ENCODE data around the gene AGGF1.
"Not testable (repeated sequence)": the region's sequence is repeated elsewhere in the genome, so short reads cannot be mapped to it uniquely, and the experiment has no call there.

AGGF1 gene, protein sequence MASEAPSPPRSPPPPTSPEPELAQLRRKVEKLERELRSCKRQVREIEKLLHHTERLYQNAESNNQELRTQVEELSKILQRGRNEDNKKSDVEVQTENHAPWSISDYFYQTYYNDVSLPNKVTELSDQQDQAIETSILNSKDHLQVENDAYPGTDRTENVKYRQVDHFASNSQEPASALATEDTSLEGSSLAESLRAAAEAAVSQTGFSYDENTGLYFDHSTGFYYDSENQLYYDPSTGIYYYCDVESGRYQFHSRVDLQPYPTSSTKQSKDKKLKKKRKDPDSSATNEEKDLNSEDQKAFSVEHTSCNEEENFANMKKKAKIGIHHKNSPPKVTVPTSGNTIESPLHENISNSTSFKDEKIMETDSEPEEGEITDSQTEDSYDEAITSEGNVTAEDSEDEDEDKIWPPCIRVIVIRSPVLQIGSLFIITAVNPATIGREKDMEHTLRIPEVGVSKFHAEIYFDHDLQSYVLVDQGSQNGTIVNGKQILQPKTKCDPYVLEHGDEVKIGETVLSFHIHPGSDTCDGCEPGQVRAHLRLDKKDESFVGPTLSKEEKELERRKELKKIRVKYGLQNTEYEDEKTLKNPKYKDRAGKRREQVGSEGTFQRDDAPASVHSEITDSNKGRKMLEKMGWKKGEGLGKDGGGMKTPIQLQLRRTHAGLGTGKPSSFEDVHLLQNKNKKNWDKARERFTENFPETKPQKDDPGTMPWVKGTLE

DNA sequence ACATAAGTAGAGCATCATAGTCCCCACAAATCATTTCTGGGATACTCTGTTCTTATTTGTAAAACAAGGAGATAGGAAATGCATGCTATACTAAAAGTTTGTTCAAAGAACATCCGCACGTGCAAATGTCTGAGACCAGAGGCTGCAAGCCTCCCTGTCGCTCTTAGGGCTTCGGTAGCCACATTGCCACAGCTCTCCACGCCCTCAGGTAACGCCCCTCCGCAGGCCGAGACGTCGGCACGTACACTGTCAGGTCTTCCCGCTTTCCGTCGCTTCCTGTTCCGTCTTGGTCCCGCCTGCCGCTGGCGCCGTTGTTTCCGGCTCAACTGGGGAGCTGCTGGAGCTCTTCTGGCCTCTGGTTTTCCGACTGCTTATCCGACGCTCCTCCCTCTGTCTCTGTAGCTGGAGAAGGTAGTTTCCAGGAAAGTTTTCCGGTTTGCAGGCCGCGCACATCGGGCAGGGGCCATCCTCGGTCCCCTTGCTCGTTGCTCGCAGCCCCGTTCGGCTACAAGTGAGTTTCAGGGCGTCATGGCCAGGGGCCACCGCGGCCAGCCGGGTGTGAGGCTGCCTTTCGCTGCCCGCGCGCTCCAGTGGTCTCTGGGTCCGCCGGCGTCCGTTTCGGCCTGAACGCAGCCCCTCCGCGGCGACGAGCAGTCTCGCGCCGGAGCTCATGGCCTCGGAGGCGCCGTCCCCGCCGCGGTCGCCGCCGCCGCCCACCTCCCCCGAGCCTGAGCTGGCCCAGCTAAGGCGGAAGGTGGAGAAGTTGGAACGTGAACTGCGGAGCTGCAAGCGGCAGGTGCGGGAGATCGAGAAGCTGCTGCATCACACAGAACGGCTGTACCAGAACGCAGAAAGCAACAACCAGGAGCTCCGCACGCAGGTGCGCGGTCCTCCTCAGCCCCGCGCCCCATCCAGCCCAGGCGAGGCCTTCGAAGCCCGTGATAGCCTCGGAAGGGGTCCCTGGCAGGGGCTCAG is at the start of gene AGGF1:
TSS of gene AGGF1 (plus strand) at position 308 of the 975 bp plus-strand sequence. CDS start at position 671, 363 bp downstream.
- DNase-seq = peak; percentile 96

DNA sequence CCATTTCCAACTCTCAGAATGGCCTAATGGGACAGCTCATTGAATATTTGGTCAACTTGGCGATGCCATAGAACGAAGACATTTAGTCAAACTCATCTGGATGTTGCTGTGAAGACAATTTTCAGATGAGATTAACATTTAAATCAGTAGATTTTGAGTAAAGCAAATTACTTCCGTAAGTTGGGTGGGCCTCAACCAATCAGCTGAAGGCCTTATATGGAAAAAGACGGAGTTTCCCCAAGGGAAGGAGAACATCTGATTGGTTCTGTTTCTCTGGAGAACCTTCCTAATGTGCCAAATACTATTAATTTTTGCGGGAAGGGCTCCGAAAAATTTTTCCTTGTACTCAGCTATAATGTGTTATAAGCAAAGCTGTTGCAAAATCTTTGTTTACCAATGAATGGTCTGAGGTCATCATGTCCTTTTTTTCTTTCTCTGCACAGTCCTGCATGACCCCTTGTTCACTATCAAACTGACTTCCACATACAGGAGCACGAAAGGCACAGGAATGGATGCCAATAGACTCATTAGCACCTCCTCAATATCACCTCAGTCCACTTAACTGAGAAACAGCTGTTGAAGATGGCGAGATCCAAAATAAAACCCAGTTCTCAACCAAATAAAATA is 49.6 kb upstream of the AGGF1 start:
- no peak for DNase-seq

DNA sequence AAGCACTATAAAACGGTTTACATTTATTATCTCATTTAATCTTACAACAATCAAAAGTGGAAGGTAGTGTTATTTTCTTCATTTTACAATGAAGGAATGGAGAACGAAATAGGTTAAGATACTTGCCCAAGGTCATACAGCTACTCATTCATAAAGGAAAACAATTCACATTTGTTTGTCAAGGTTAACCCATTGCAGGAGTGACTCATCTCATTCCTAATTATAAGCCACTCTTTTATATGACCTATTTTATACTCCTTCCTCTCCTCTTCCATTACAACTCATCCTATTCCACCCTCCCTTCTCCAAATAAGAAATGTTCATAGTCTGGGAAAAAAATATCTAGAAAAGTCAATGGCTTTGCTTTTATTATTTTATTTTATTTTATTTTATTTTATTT is 47.8 kb upstream of the AGGF1 start:
- no peak for DNase-seq

DNA sequence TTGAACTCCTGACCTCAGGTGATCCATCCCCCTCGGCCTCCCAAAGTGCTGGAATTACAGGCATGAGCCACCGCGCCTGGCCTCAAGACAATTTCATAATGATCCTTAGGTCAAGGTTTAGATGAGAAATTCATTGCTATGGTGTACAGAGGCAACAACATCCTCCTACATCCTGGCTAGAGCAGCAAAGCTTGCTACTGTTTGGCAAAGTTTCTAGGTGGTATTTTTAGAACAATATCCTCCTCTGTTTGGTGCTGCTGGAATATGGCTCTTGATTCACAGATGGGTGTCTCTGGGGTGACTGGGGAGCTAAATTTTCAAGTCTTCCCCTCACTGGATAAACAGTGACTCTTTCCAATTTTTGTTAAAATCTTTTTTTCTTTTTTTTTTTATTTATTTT is 46.7 kb upstream of the AGGF1 start:
- no peak for DNase-seq

DNA sequence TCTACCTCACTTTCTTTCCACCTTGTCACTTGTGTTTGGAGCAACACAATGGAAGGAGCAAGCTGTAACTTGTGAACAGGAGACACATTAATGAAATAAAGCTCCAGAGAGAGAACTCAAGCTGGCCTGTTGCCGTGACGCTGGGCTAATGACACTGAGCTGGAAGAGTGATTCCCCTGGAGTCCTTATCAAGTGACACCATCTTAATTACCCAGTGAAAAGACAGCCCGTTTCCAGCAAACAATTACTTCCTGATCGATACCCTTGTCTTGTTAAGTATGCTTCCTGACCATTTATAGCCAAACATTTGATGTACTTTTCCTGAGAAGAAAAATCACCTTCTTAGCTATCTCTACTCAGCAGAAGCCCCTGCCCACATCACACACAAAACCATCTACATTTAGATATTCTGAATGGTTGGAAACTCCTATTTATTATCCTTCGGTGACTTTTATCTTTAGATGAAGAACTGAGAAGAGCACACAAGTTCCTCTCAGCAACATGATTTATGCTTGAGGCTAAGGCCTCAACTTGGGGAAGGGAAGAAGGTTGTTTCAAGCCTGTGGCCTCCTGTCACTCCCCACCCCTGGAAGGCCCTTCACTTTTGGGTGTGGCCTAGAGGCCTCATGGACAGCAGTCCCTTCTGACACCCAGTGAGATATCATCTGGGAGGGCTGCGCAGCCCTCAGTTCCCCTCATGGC is 43.2 kb upstream of the AGGF1 start:
- DNase-seq = no peak

DNA sequence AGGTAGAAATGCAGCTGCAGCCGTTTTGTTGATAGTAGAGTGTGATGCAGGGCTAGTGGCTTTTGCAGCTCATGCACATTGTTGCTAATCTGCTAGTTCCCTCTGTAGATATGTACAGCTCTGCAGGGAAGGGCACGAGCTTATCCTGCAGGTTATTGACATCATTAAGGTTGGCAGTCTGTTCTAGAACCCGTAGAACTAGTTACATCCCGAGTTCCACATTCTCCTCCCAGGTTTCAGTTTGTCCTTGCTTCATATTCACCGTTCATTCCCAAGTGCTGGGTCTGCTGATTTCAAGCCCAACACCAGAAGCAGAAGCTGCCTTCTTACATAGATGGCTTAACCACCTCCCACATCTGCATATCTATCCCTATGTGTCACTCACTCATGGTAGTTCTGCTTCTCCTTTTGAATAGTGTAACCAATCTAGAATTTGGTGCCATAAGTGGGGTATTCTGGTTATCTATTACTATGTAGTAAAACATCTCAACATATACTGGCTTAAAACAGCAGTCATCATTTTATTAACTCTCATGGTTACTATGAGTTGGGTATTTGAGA is 39.2 kb upstream of the AGGF1 start:
- DNase-seq = no peak

DNA sequence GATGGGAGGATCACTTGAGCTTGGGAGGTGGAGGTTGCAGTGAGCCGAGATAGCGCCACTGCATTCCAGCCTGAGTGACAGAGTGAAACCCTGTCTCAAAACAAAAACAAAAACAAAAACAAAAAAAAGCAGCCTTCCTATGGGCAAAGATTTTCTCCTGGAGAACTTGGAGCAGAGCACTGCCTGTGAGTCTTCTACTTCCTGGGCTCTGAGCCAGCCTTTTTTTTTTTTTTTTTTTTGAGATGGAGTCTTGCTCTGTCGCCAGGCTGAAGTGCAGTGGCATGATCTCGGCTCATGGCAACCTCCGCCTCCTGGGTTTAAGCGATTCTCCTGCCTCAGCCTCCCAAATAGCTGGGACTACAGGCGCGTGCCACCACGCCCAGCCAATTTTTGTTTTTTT is 36.8 kb upstream of the AGGF1 start:
- not testable (repeated sequence) for DNase-seq

DNA sequence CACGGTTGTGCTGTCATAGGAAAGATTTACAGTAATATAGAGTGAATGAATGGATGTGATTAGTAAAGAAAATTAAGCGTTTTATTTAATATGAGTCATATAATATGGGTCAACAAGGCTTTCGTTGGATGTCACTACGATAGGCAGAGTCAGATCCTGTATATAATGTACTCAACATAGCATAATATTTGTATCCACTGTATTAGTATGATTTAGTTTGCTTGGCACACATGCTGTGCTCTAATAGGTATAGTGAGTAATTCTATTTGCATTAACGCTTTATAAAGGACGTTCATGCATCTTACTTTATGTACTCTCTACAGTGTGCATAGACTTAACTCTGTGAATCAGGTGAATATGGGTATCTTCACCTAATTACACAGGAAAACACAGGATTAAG is 35.9 kb upstream of the AGGF1 start:
- no peak for DNase-seq

DNA sequence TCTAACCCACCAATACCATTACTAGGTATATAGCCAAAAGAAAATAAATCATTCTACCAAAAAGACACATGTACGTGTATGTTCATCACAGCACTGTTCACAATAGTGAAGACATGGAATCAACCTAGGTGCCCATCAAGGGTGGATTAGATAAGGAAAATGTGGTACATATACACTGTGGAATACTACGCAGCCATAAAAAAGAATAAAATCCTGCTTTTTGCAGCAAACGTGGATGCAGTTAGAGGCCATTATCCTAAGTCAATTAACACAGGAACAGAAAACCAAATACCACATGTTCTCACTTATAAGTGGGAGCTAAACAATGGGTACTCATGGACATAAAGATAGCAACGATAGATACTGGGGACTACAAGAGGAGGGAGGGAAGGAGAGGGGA is 32.0 kb upstream of the AGGF1 start:
- not testable (repeated sequence) for DNase-seq

DNA sequence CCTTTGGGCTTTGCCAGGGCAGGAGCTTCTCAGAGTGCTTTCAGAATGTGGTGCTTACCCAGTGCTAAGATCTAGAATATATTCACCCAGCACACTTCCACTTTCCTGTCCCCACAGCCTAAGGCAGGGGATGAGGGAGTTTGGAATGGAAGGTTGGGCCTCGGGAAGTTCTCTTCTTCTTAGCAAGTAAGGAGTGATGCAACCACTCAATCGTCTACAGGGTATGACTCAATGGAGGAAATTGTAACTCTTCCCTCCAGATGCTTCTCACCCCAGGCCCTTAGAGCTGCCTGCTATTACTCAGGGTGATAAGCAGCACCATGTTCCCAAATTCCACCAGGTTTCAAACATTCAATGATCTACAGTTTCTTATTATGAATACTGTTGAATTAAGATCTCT is 30.8 kb upstream of the AGGF1 start:
- no peak for DNase-seq

DNA sequence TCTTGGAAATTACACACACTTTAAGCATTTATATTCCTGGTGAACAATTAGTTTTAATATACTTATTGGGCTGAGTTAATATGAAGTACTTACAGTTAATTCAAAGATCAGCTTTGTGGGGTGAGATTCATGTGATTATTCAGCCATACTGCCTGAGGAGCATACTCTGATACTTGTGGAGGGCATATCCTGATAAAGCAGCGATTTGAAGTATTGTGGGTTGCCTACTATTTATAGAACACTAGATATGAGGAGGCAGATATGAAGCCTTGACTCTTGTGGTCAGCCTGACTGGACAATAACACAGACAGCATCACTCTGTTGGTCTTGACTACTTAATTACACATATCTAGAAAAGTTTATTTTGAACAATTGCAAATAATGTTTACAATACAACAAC is 27.0 kb upstream of the AGGF1 start:
- no peak for DNase-seq

DNA sequence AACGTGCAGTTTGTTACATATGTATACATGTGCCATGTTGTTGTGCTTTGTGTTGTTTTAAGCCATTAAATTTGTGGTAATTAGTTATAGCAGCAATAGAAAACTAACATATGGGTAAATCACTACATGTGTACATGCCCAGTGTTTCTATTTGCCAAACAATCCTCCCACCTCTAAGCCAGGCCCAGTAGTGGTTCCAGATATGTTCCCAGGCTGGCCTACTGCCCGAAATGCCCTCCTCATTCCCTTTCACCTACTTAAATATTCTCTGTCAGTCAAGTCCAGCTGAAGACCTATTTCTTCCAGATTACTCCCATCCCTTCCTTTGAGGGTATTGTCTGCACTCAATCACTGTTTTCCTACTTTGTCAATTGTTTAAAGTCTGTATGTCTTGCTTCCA is 24.1 kb upstream of the AGGF1 start:
- DNase-seq = no peak

DNA sequence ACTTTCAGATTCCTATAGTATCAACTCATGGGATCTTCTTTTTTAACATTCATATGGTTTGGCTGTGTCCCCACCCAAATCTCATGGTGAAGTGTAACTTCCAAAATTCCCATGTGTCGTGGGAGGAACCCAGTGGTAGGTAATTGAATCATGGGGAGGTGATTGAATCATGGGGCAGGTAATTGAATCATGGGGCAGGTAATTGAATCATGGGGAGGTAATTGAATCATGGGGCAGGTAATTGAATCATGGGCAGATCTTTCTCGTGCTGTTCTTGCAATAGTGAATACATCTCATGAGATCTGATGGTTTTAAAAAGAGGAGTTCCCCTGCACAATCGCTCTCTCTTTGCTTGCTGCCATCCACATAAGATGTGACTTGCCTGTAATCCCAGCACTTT is 21.8 kb upstream of the AGGF1 start:
- DNase-seq = no peak

DNA sequence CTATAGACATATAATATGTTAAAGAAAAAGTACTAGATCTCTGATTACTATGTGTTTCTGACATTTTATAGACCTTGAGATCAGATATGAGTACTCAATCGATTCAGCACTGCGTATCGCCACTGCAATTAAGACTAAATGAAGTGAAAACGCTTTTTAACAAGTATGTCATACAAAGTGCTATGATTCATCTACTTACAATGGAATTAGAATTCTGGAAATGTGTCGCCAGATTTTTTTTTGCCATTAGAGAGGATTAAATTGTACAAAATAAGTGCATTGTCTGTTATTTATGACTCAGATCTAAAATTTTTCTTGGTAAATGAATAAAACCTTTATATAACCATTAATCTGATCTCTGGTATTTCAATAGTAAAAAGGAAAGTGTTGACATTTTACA is 20.0 kb upstream of the AGGF1 start:
- DNase-seq = no peak

DNA sequence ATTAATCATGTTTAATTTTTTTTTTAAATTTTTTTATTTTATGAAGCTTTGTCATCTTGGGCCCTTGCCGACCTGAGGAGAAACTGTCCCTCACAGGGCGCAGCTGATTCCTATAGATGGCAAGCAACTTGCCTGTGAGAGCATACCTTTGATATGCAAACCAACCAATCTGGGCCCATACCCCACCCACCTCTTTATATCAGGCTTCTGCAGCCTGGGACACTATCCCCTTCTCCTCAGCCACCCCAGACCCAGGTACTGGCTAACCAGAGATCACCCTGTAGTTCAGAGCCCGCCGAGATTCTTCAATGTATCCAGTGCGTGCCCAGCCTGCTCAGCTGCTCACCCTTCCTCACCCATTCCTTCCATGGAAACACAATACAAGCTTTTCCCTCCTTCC is 18.7 kb upstream of the AGGF1 start:
- DNase-seq = no peak

DNA sequence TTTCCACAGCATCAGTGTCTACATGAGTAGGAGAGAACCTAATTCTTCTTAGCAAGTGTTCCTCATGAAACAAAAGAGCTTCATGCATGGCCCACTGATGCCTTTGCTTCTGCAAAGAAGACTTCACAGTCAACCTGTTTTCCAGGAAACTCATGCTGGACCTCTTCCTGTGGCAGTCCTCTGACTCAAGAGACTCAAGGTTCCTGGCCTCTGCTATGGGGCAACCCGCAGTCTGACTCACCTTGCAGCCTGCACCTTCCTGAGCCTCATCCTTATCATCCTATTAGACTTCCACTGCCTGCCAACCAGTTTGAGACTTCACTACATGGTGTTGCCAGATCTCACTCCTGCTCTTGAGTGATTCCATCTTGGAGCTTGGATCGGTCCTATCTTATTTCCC is 17.6 kb upstream of the AGGF1 start:
- no peak for DNase-seq

DNA sequence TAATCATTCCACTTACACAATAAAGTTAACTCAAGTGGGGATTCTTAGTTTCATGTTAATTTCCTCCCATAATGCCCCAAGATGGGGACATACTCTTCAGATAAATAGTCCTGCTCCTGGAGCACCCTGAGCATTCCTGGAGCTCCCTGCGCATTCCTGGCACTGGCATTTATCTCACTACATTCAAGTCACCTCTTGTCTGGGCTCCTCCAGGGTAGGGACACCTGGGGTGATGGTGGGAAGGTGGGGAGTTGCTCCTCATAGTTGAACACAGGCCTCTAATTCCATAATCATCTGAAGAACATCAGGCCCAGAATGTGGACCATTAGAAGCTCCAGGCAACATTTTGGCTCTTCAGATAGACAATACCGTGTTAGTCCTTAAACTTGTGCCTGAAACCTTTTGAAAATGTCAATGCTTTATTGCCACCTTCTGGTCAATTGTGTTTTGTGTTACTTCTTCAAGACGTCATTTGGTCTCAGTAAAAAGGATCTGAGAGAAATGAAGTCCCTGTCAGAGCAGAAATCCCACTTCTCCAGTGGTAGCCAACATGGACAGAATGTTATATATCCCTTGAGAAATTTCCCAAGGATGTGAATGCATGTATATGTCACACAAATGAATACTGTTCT is 14.2 kb upstream of the AGGF1 start:
- DNase-seq = no peak

DNA sequence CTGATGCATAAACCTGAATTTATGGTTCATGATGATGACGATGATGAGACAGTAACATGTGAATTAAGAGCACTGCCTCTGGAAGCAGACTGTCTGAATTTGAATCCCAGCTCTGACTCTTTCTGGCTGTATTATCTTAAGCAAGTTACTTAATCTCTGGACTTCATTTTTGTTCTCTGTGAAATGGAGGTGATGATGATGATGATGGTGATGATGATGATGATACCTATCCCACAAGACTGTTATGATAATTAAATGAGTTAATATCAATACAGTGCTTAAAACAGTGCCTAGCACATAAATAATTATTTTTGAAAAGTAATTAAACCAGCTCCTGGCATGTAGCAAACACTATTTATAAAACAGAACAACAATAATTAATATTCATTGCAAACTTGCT is 13.2 kb upstream of the AGGF1 start:
- no peak for DNase-seq

DNA sequence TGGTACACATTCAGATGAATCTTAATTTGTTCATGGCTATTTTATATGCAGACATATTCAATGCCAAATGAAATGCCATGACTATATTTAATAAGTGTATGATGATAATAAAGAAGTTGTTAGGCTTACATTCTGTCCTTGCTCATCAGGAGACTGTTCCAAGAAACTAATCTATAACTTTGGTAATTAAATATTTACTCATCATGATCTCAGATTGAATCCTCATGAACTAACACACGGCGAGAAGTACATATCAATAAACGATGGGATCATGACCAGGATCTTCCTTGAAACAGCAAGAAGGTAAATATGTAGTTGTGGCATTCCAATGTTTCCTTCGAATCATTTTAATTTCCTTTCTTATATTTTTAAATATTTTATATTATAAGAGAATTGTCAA is 12.5 kb upstream of the AGGF1 start:
- no peak for DNase-seq

DNA sequence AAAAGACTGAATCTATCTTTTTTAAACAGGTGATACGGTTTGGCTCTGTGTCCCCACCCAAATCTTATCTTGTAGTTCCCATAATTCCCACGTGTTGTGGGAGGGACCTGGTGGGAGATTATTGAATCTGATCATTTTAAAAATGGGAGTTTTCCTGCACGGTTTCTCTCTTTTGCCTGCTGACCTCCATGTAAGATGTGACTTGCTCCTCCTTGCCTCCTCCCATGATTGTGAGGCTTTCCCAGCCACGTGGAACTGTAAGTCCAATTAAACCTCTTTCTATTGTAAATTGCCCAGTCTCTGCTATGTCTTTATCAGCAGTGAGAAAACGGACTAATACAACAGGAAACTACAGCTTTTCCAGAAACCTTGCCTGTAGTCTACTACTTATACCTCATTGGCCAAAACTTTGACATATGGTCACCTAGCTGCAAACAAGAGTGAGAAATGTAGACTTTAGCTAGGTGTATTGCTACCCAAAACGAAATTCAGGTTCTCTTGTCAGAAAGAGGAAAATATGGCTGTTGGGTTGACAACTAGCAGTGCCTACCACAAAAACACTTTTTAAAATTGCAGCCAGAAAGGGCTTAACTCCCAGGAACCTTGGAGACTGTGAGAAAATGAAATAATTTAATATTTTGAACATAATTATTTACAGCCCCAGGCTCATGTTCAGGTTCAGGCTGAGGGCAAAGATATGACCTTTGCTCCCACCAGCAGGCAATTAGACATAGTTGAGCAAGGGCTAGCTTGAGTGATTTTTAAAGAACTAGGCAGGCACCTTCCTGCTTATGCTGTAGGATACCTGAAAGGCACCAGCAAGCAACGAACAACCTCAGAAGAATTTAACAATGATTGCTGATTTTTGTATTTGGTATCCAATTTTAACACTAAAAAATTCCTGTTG is 7.4 kb upstream of the AGGF1 start:
- DNase-seq = no peak
